Measurements from ENCODE around the gene ATP5MC3. TPM values are rescaled to one million over a fixed set of nuclear protein-coding genes. Genes with fewer than 3 reads are reported as not detected.

ATP5MC3 gene
- total and polyA plus RNA-seq, 3 experiments from 2014 or later = 355 to 416 (median 409) TPM

GRCh38 chr2:175176624-175177023 lies 4.9 kb downstream of the ATP5MC3 start:
- Histone ChIP-seq H3K27me3 (ENCODE audit: insufficient read depth, low read length, poor library complexity, severe bottlenecking) (no peaks in the 10 kb centered on the region), H3K4me3 (ENCODE audit: low read length) (no peak overlapping the region), H3K4me1 (ENCODE audit: insufficient read depth, low read length) (peaks cover 8% of the 10 kb centered on the region), H3K9me3 (ENCODE audit: low read length) (no peaks in the 10 kb centered on the region), H3K36me3 (ENCODE audit: insufficient read depth, low read length) (peaks cover 36% of the 10 kb centered on the region), H3K27ac (ENCODE audit: low read depth, low read length) (no peak overlapping the region)
- Mint-ChIP-seq H3K27ac (peak overlapping the region in 2 of 8 donors; percentile 19 to 76), H3K27me3 (no peaks in the 10 kb centered on the region), H3K36me3 (peaks cover 2 to 57% (median 9%) of the 10 kb centered on the region in 3 donors), H3K4me3 (peak overlapping the region in 1 of 7 donors; percentile 28), H3K9me3 (peaks cover 0 to under 1% (median 0%) of the 10 kb centered on the region in 5 donors), H3K4me1 (peaks cover 20 to 34% (median 33%) of the 10 kb centered on the region in 3 donors)
- ChIA-PET CTCF (no interaction called here), POLR2A (no interaction called here)
- DNase-seq = no peak

- H3K9me3 Mint-ChIP-seq = no peaks in the 10 kb centered on the region
- Histone ChIP-seq H3K27ac (ENCODE audit: low read depth, low read length) (no peak overlapping the region), H3K4me1 (ENCODE audit: insufficient read depth, low read length) (peaks cover 7% of the 10 kb centered on the region), H3K4me3 (ENCODE audit: low read length) (no peak overlapping the region), H3K36me3 (ENCODE audit: insufficient read depth, low read length) (peaks cover 36% of the 10 kb centered on the region), H3K27me3 (ENCODE audit: insufficient read depth, low read length, poor library complexity, severe bottlenecking) (no peaks in the 10 kb centered on the region), H3K9me3 (ENCODE audit: low read length) (no peaks in the 10 kb centered on the region)
- ChIA-PET CTCF (no interaction called here), POLR2A (no interaction called here)
- no peak for DNase-seq
- H3K4me3 Mint-ChIP-seq = no peak overlapping the region
- peak overlapping the region in 1 of 8 donors; percentile 0 for H3K27ac Mint-ChIP-seq
- H3K36me3 Mint-ChIP-seq = peaks cover 0 to 50% (median 9%) of the 10 kb centered on the region in 3 donors
- H3K27me3 Mint-ChIP-seq = no peaks in the 10 kb centered on the region
- peaks cover 17 to 33% (median 28%) of the 10 kb centered on the region in 3 donors for H3K4me1 Mint-ChIP-seq
Observed at GRCh38 chr2:175175896-175176295, 5.6 kb downstream of the ATP5MC3 start.

DNA sequence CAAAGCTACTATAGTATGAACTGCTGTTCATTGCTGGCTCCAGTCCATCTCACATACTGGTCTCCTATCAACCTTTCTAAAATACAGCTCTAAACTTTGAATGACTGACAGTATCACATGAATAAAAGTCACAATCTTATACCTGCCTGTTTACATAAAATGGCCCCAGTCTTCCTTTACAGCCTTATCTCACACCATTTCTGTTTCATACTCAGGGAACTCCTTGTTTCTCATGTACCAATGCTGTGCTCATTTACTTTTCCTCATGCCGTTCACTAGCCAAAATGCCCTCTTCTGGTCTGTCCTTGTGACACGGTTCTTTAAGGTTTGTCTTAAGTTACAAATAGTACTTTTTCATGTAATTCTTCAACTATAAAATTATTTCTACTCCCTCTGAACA lies 6.2 kb downstream of the ATP5MC3 start:
- peaks cover 36% of the 10 kb centered on the region for H3K36me3 ChIP-seq (ENCODE audit: insufficient read depth, low read length)
- Mint-ChIP-seq H3K4me3 (no peak overlapping the region), H3K27me3 (no peaks in the 10 kb centered on the region), H3K27ac (no peak overlapping the region), H3K36me3 (peaks cover 0 to 46% (median 6%) of the 10 kb centered on the region in 3 donors), H3K9me3 (no peaks in the 10 kb centered on the region), H3K4me1 (peaks cover 11 to 33% (median 28%) of the 10 kb centered on the region in 3 donors)
- no peaks in the 10 kb centered on the region for H3K9me3 ChIP-seq (ENCODE audit: low read length)
- no peak overlapping the region for H3K27ac ChIP-seq (ENCODE audit: low read depth, low read length)
- POLR2A ChIA-PET = no interaction called here
- no peaks in the 10 kb centered on the region for H3K27me3 ChIP-seq (ENCODE audit: insufficient read depth, low read length, poor library complexity, severe bottlenecking)
- CTCF ChIA-PET = no interaction called here
- no peak overlapping the region for H3K4me3 ChIP-seq (ENCODE audit: low read length)
- peaks cover 3% of the 10 kb centered on the region for H3K4me1 ChIP-seq (ENCODE audit: insufficient read depth, low read length)
- DNase-seq = no peak

GRCh38 chr2:175170659-175171304 lies 10.7 kb downstream of the ATP5MC3 start:
- H3K27ac ChIP-seq (ENCODE audit: low read depth, low read length) = no peak overlapping the region
- POLR2A ChIA-PET = no interaction called here

GRCh38 chr2:175169191-175169590 lies 12.3 kb downstream of the ATP5MC3 start:
- peaks cover 26% of the 10 kb centered on the region for H3K4me1 ChIP-seq (ENCODE audit: insufficient read depth, low read length)
- Mint-ChIP-seq H3K27ac (peak overlapping the region in 4 of 8 donors; percentile 10 to 99 (median 66)), H3K9me3 (no peaks in the 10 kb centered on the region), H3K4me1 (peaks cover 40 to 68% (median 59%) of the 10 kb centered on the region in 3 donors), H3K4me3 (peak overlapping the region in 6 of 7 donors; percentile 96 to 100 (median 99)), H3K36me3 (peaks cover 0 to 15% (median 3%) of the 10 kb centered on the region in 3 donors), H3K27me3 (no peaks in the 10 kb centered on the region)
- no peaks in the 10 kb centered on the region for H3K27me3 ChIP-seq (ENCODE audit: insufficient read depth, low read length, poor library complexity, severe bottlenecking)
- POLR2A ChIA-PET = interaction anchor here (1.0 kb wide), 1 partner anchor 10 kb away, joined by 7 read pairs; no protein-coding TSS in a partner anchor
- peak overlapping the region; percentile 88 for H3K4me3 ChIP-seq (ENCODE audit: low read length)
- no peak for DNase-seq
- peak overlapping the region; percentile 96 for H3K27ac ChIP-seq (ENCODE audit: low read depth, low read length)
- no peaks in the 10 kb centered on the region for H3K36me3 ChIP-seq (ENCODE audit: insufficient read depth, low read length)
- CTCF ChIA-PET = no interaction called here
- no peaks in the 10 kb centered on the region for H3K9me3 ChIP-seq (ENCODE audit: low read length)

More at GRCh38 chr2:175170659-175171304, 10.7 kb downstream of the ATP5MC3 start:
- Histone ChIP-seq H3K27me3 (ENCODE audit: insufficient read depth, low read length, poor library complexity, severe bottlenecking) (no peaks in the 10 kb centered on the region), H3K4me1 (ENCODE audit: insufficient read depth, low read length) (peaks cover 25% of the 10 kb centered on the region), H3K36me3 (ENCODE audit: insufficient read depth, low read length) (no peaks in the 10 kb centered on the region), H3K9me3 (ENCODE audit: low read length) (no peaks in the 10 kb centered on the region), H3K4me3 (ENCODE audit: low read length) (no peak overlapping the region)
- Mint-ChIP-seq H3K27ac (peak overlapping the region in 1 of 8 donors; percentile 54), H3K36me3 (peaks cover 0 to 26% (median 3%) of the 10 kb centered on the region in 3 donors), H3K27me3 (no peaks in the 10 kb centered on the region), H3K9me3 (no peaks in the 10 kb centered on the region), H3K4me1 (peaks cover 24 to 59% (median 48%) of the 10 kb centered on the region in 3 donors), H3K4me3 (peak overlapping the region in 2 of 7 donors; percentile 4 to 62)
- no peak for DNase-seq
- CTCF ChIA-PET = no interaction called here

GRCh38 chr2:175168564-175168945 lies 13.0 kb downstream of the ATP5MC3 start:
- CTCF ChIA-PET = no interaction called here
- no peak for DNase-seq
- no peaks in the 10 kb centered on the region for H3K27me3 Mint-ChIP-seq
- Histone ChIP-seq H3K36me3 (ENCODE audit: insufficient read depth, low read length) (no peaks in the 10 kb centered on the region), H3K27ac (ENCODE audit: low read depth, low read length) (peak overlapping the region; percentile 96), H3K27me3 (ENCODE audit: insufficient read depth, low read length, poor library complexity, severe bottlenecking) (no peaks in the 10 kb centered on the region), H3K4me1 (ENCODE audit: insufficient read depth, low read length) (peaks cover 26% of the 10 kb centered on the region), H3K4me3 (ENCODE audit: low read length) (peak overlapping the region; percentile 88), H3K9me3 (ENCODE audit: low read length) (no peaks in the 10 kb centered on the region)
- peaks cover 0 to 13% (median 3%) of the 10 kb centered on the region in 3 donors for H3K36me3 Mint-ChIP-seq
- POLR2A ChIA-PET = interaction anchor here (0.7 to 1.0 kb wide), 3 partner anchors 11 to 23 kb away, joined by 3 to 7 read pairs (median 5); partner anchors contain the start of gene ATP5MC3
- no peaks in the 10 kb centered on the region for H3K9me3 Mint-ChIP-seq
- H3K4me1 Mint-ChIP-seq = peaks cover 40 to 71% (median 64%) of the 10 kb centered on the region in 3 donors
- peak overlapping the region; percentile 70 to 100 (median 98) for H3K27ac Mint-ChIP-seq
- H3K4me3 Mint-ChIP-seq = peak overlapping the region; percentile 90 to 100 (median 99)

GRCh38 chr2:175167792-175168563 lies 13.5 kb downstream of the ATP5MC3 start, which contains the start of gene ATF2:
Gene ATF2, minus strand, starts transcription at chr2:175168203. Its CDS starts 31,760 bp downstream, at chr2:175136443.
- Histone ChIP-seq H3K9me3 (ENCODE audit: low read length) (no peaks in the 10 kb centered on the region), H3K27ac (ENCODE audit: low read depth, low read length) (peak within 1 kb of the TSS; percentile 96), H3K36me3 (ENCODE audit: insufficient read depth, low read length) (no peaks in the 10 kb centered on the region), H3K27me3 (ENCODE audit: insufficient read depth, low read length, poor library complexity, severe bottlenecking) (no peaks in the 10 kb centered on the region), H3K4me3 (ENCODE audit: low read length) (peak within 1 kb of the TSS; percentile 99), H3K4me1 (ENCODE audit: insufficient read depth, low read length) (peaks cover 26% of the 10 kb centered on the region)
- H3K4me3 Mint-ChIP-seq = peak within 1 kb of the TSS; percentile 90 to 100 (median 99)
- H3K36me3 Mint-ChIP-seq = peaks cover 0 to 11% (median 1%) of the 10 kb centered on the region in 3 donors
- DNase-seq = peak; percentile 97 to 99 (median 98)
- H3K27ac Mint-ChIP-seq = peak within 1 kb of the TSS; percentile 70 to 100 (median 98)
- ChIA-PET CTCF (no interaction called here), POLR2A (interaction anchor here (0.7 to 1.0 kb wide), 3 partner anchors 11 to 23 kb away, joined by 3 to 7 read pairs (median 5); partner anchors contain the start of gene ATP5MC3)
- no peaks in the 10 kb centered on the region for H3K9me3 Mint-ChIP-seq
- no peaks in the 10 kb centered on the region for H3K27me3 Mint-ChIP-seq
- peaks cover 43 to 72% (median 69%) of the 10 kb centered on the region in 3 donors for H3K4me1 Mint-ChIP-seq

Measured in CD8-positive, alpha-beta memory T cell (primary cell).